Activated CD8-positive, alpha-beta T cell treated with anti-CD3 and anti-CD28 coated beads for 36 hours (primary cell): ENCODE data around the gene HOPX. TPM values are rescaled to one million over a fixed set of nuclear protein-coding genes. Genes with fewer than 3 reads are reported as not detected.

Source experiments
- ATAC-seq: fragments of 200-7000 bp; cut with Tn5 transposase; one replicate; pipeline ENCODE4 v1.10.0; 2021; ENCODE audit warnings: mild to moderate bottlenecking, moderate library complexity
- CTCF ChIA-PET: fragments of 350-600 bp; sonication (Branson Sonifier 250); formaldehyde crosslinking; loops from one replicate; lab custom pipeline; 2021; ENCODE audit warnings: antibody characterized with exemption; lab: Charles Lee
- POLR2A ChIA-PET: fragments of 350-600 bp; sonication (Branson Sonifier 250); formaldehyde crosslinking; loops from one replicate; lab custom pipeline; 2021; ENCODE audit warnings: antibody characterized with exemption; lab: Charles Lee
- DNase-seq: peaks from one replicate; pipeline ENCODE4 v3.0.0-alpha.2; 2020
- H3K27ac Mint-ChIP-seq: one replicate; pipeline ENCODE4 v1.8.0; 2021; ENCODE audit warnings: mild to moderate bottlenecking, mixed read lengths
- H3K27me3 Mint-ChIP-seq: one replicate; pipeline ENCODE4 v1.8.0; 2021; ENCODE audit warnings: mixed read lengths
- H3K36me3 Mint-ChIP-seq: one replicate; pipeline ENCODE4 v1.8.0; 2021; ENCODE audit warnings: low read depth, mixed read lengths
- H3K4me1 Mint-ChIP-seq: one replicate; pipeline ENCODE4 v1.8.0; 2021; ENCODE audit warnings: low read depth, mixed read lengths
- H3K4me3 Mint-ChIP-seq: one replicate; pipeline ENCODE4 v1.8.0; 2021; ENCODE audit warnings: mild to moderate bottlenecking, moderate library complexity, mixed read lengths
- H3K9me3 Mint-ChIP-seq: one replicate; pipeline ENCODE4 v1.8.0; 2021; ENCODE audit warnings: mixed read lengths
- intact Hi-C: fragments of 100-400 bp; cut with micrococcal nuclease; formaldehyde crosslinking; loops from one replicate; pipeline ENCODE4 v1.10.0; 2022
- total RNA-seq, 2 experiments: library from RNA; stranded (reverse); gene quantifications; one replicate each; pipeline ENCODE4 v1.2.3, GENCODE V29; 2021
- TF ChIP-seq, protein P1 (sequence below): fragments of 200-600 bp; IDR thresholded peaks from one replicate; pipeline ENCODE4 v1.8.0; 2022; ENCODE audit warnings: antibody characterized with exemption, mild to moderate bottlenecking

The HOPX gene
- total RNA-seq, 2 experiments from 2014 or later: 55.8 to 58.7 TPM

DNA sequence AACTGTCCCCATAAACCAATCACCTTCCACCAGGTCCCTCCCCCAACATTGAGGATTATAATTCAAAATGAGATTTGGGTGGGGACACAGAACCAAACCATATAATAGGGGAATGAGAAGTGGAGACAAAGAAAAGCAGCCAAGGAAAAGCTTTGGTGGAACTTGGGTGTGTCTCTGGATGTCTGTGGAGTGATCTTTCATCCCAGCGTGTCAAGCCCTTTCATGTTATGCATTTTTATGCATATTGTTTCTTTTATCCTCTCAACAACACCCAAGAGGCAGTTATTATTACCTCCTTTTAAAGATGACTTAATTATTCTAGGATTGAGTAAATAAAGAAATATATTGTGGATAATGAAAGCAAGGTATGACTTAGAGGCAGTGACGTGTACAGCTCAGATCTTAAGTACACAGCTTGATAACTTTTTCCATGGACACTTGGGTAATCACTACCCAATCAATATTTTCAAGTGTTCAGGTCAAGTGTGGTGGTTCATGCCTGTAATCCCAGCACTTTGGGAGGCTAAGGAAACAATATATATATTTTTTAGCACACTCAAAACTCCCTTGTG is 42.6 kb upstream of the HOPX start:
- Mint-ChIP-seq H3K27me3 (no peaks in the 10 kb centered on the region), H3K4me1 (peaks cover 13% of the 10 kb centered on the region), H3K9me3 (no peaks in the 10 kb centered on the region), H3K36me3 (no peaks in the 10 kb centered on the region), H3K4me3 (no peak overlapping the region), H3K27ac (peak overlapping the region; percentile 46)
- no peak for ATAC-seq
- ChIA-PET CTCF (no interaction called here), POLR2A (no interaction called here)
- no peak for DNase-seq
- intact Hi-C loops: no loop called here
- TF ChIP-seq, protein P1, sequence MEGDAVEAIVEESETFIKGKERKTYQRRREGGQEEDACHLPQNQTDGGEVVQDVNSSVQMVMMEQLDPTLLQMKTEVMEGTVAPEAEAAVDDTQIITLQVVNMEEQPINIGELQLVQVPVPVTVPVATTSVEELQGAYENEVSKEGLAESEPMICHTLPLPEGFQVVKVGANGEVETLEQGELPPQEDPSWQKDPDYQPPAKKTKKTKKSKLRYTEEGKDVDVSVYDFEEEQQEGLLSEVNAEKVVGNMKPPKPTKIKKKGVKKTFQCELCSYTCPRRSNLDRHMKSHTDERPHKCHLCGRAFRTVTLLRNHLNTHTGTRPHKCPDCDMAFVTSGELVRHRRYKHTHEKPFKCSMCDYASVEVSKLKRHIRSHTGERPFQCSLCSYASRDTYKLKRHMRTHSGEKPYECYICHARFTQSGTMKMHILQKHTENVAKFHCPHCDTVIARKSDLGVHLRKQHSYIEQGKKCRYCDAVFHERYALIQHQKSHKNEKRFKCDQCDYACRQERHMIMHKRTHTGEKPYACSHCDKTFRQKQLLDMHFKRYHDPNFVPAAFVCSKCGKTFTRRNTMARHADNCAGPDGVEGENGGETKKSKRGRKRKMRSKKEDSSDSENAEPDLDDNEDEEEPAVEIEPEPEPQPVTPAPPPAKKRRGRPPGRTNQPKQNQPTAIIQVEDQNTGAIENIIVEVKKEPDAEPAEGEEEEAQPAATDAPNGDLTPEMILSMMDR: no peak

DNA sequence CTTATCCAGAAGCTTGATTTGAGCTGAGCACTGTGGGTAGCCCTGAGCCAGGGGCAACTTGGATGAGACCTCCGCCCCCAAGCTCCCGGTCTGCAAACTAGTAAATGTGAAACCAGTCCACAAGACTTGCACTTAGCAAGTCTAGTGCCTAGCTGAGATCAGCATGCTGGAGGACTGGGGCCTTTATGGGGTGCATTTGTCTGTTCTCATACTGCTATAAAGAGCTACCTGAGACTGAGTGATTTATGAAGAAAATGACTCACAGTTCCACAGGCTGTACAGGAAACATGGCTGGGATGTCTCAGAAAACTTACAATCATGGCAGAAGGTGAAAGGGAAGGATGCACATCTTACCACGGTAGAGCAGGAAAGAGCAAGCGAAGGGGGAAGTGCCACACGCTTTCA is 42.1 kb upstream of the HOPX start:
- POLR2A ChIA-PET: no interaction called here
- H3K4me3 Mint-ChIP-seq: no peak overlapping the region
- intact Hi-C loops: no loop called here

DNA sequence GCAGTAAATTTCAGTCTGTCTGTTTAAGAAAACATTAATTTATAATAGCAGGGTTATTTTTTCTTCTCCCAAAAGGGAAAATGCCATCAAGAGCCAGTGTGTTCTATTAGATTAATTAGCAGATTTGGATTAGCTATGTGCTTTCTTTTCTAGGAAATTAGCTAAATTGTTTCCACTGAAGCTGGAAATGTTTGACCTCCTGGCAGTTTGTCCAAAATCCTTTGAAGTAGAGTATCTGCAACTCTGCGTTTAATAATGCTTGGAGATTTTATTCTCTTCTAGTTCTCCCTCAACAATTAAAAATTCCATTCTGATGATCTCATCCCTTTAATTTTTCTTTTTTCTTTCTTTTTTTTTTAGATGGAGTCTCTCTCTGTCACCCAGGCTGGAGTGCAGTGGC is 27.1 kb upstream of the HOPX start:
- no peak overlapping the region for H3K4me3 Mint-ChIP-seq
- DNase-seq: no peak
- ATAC-seq: no peak
- no peaks in the 10 kb centered on the region for H3K36me3 Mint-ChIP-seq
- H3K9me3 Mint-ChIP-seq: peaks cover 2% of the 10 kb centered on the region
- POLR2A ChIA-PET: no interaction called here
- CTCF ChIA-PET: no interaction called here
- H3K27me3 Mint-ChIP-seq: peaks cover 1% of the 10 kb centered on the region
- no peak overlapping the region for H3K27ac Mint-ChIP-seq
- intact Hi-C loops: no loop called here
- TF ChIP-seq, protein P1: no peak
- H3K4me1 Mint-ChIP-seq: no peaks in the 10 kb centered on the region

More for the DNA sequence above, 42.1 kb upstream of the HOPX start:
- CTCF ChIA-PET: no interaction called here
- no peaks in the 10 kb centered on the region for H3K9me3 Mint-ChIP-seq
- no peaks in the 10 kb centered on the region for H3K27me3 Mint-ChIP-seq
- no peaks in the 10 kb centered on the region for H3K36me3 Mint-ChIP-seq
- peak; percentile 56 for DNase-seq
- H3K27ac Mint-ChIP-seq: peak overlapping the region; percentile 46
- TF ChIP-seq, protein P1: no peak
- H3K4me1 Mint-ChIP-seq: peaks cover 13% of the 10 kb centered on the region
- ATAC-seq: peak; percentile 99

DNA sequence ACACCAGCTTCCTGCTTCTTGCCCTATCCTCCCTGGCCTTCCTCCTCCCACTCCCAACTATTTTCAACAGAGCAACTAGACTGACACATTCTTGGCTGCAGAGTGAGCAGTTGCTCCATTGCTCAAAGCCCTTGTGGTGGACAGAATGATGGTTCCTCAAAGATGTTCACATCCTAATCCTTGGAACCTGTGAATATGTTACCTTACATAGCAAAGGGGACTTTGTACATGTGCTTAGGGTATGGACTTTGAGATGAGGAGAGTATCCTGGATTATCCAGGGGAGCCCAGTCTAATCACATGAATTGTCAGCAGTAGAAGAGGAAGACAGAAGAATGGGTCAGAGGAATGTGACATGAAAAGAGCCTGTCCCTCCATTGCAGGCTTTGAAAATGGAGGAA is 24.9 kb upstream of the HOPX start:
- ChIA-PET POLR2A (no interaction called here), CTCF (no interaction called here)
- H3K4me3 Mint-ChIP-seq: no peak overlapping the region
- TF ChIP-seq, protein P1: no peak
- H3K4me1 Mint-ChIP-seq: no peaks in the 10 kb centered on the region
- H3K27me3 Mint-ChIP-seq: peaks cover 1% of the 10 kb centered on the region
- H3K27ac Mint-ChIP-seq: no peak overlapping the region
- intact Hi-C loops: no loop called here
- ATAC-seq (no peak), DNase-seq (no peak)
- no peaks in the 10 kb centered on the region for H3K9me3 Mint-ChIP-seq
- H3K36me3 Mint-ChIP-seq: no peaks in the 10 kb centered on the region

DNA sequence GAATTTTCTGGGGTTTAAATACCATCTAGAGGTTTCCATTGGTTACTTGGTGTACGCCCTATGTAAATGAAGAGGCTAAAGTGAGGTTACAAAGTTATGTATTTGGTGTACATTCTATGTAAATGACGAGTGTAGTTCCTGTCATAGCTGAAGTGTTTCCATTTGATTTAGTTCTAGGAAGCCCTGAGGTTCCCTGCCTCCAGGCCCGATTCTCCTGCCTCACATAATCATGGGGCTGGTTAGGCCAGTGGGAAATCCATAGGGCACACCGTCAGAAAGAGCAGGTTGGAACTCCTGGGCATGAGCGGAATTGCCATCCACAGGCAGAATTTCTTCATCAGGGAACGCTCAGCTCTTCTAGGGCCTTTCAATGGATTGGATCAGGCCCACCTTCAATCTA is 24.2 kb upstream of the HOPX start:
- Mint-ChIP-seq H3K4me3 (no peak overlapping the region), H3K27ac (no peak overlapping the region), H3K9me3 (no peaks in the 10 kb centered on the region), H3K36me3 (no peaks in the 10 kb centered on the region), H3K4me1 (no peaks in the 10 kb centered on the region), H3K27me3 (peaks cover 1% of the 10 kb centered on the region)
- intact Hi-C loops: no loop called here
- ATAC-seq (no peak), DNase-seq (no peak)
- ChIA-PET CTCF (no interaction called here), POLR2A (no interaction called here)
- TF ChIP-seq, protein P1: no peak
